IPS DF 19.7 (cell line): ENCODE measurements around the gene ASCL5.

Experiments used
- DNase-seq: peaks from one replicate; pipeline ENCODE4 v3.0.0-alpha.2; 2013; ENCODE audit warnings: low read depth, low spot score

ASCL5 gene

GRCh38 chr1:201136355-201137023, 9.5 kb upstream of the ASCL5 start:
- no peak for DNase-seq

- DNase-seq: no peak
Measured at GRCh38 chr1:201134405-201134804, 7.4 kb upstream of the ASCL5 start.

- no peak for DNase-seq
Measured at GRCh38 chr1:201131398-201131797, 4.4 kb upstream of the ASCL5 start.

- DNase-seq: no peak
Measured at GRCh38 chr1:201128962-201129361, 2.0 kb upstream of the ASCL5 start.

GRCh38 chr1:201128476-201128875, 1.5 kb upstream of the ASCL5 start:
- no peak for DNase-seq

- DNase-seq: no peak
Measured at GRCh38 chr1:201127755-201128455, 921 bp upstream of the ASCL5 start.

GRCh38 chr1:201126463-201126831, 537 bp downstream of the ASCL5 start:
- no peak for DNase-seq

- no peak for DNase-seq
Measured at GRCh38 chr1:201125800-201126199, 1.2 kb downstream of the ASCL5 start.

GRCh38 chr1:201125019-201125418, 2.0 kb downstream of the ASCL5 start:
- no peak for DNase-seq

GRCh38 chr1:201123866-201124265, 3.1 kb downstream of the ASCL5 start:
- no peak for DNase-seq

- DNase-seq: no peak
Measured at GRCh38 chr1:201122321-201122957, 4.5 kb downstream of the ASCL5 start.

GRCh38 chr1:201119206-201120197, 7.5 kb downstream of the ASCL5 start:
- DNase-seq: no peak

- DNase-seq: no peak
Measured at GRCh38 chr1:201116091-201116490, 10.9 kb downstream of the ASCL5 start.

- DNase-seq: no peak
Measured at GRCh38 chr1:201115390-201115937, 11.5 kb downstream of the ASCL5 start.

GRCh38 chr1:201114245-201115131, 12.5 kb downstream of the ASCL5 start:
- DNase-seq: peak; percentile 80

- no peak for DNase-seq
Measured at GRCh38 chr1:201113451-201114244, 13.3 kb downstream of the ASCL5 start.

GRCh38 chr1:201112926-201113325, 14.1 kb downstream of the ASCL5 start:
- no peak for DNase-seq

- DNase-seq: no peak
Measured at GRCh38 chr1:201112173-201112731, 14.7 kb downstream of the ASCL5 start, which contains the start of gene CACNA1S. TSS of gene CACNA1S (minus strand) at chr1:201112426. CDS start at chr1:201112339, 87 bp downstream.

GRCh38 chr1:201111672-201112071, 15.3 kb downstream of the ASCL5 start:
- DNase-seq: no peak
